Karpas-422 (cell line): ENCODE results near the gene PTPRR. TPM values are rescaled to one million over a fixed set of nuclear protein-coding genes. Genes with fewer than 3 reads are reported as not detected.
A peak's percentile ranks its signal among the peaks of the same experiment; 100 is the strongest.

Source experiments
- DNase-seq: peaks from one replicate; pipeline ENCODE4 v3.0.0-alpha.2; 2015
- H2AFZ ChIP-seq: fragments of 200-600 bp; sonication (generic); 2 replicates; pipeline ENCODE4 v1.6.1; 2014; ENCODE audit warnings: antibody characterized with exemption, low read length, mixed read lengths
- H3K27ac ChIP-seq: fragments of 200-600 bp; sonication (generic); 2 replicates; pipeline ENCODE4 v1.5.1; 2014; ENCODE audit warnings: mild to moderate bottlenecking, low read length, moderate library complexity
- H3K27me3 ChIP-seq: fragments of 200-600 bp; sonication (generic); 2 replicates; pipeline ENCODE4 v1.6.1; 2014; ENCODE audit warnings: low read length, mixed read lengths
- H3K36me3 ChIP-seq: fragments of 200-600 bp; sonication (generic); 2 replicates; pipeline ENCODE4 v1.6.1; 2014; ENCODE audit warnings: low read length, mixed read lengths; ENCODE audit not compliant: insufficient read depth
- H3K4me1 ChIP-seq: fragments of 200-600 bp; sonication (generic); 2 replicates; pipeline ENCODE4 v1.6.1; 2014; ENCODE audit warnings: mild to moderate bottlenecking, low read length, mixed read lengths
- H3K4me2 ChIP-seq: fragments of 200-600 bp; sonication (generic); 2 replicates; pipeline ENCODE4 v1.6.1; 2014; ENCODE audit warnings: low read length, low read depth, mild to moderate bottlenecking; ENCODE audit not compliant: poor library complexity, severe bottlenecking
- H3K4me3 ChIP-seq: fragments of 200-600 bp; sonication (generic); 2 replicates; pipeline ENCODE4 v1.5.1; 2014; ENCODE audit warnings: mild to moderate bottlenecking, antibody characterized with exemption, low read length, mixed read lengths
- H3K79me2 ChIP-seq: fragments of 200-600 bp; sonication (generic); 2 replicates; pipeline ENCODE4 v1.6.1; 2014; ENCODE audit warnings: mild to moderate bottlenecking, low read length, mixed read lengths
- H3K9ac ChIP-seq: fragments of 200-600 bp; sonication (generic); 2 replicates; pipeline ENCODE4 v1.6.0; 2014; ENCODE audit warnings: low read length
- H3K9me2 ChIP-seq: fragments of 200-600 bp; sonication (generic), shearing (Covaris generic); replicated peaks from 2 replicates; pipeline ENCODE4 v1.6.0; 2014; ENCODE audit warnings: mild to moderate bottlenecking, low read length, moderate library complexity; ENCODE audit not compliant: insufficient read depth
- H3K9me3 ChIP-seq: fragments of 300-700, 200-600 bp; sonication (generic); 2 replicates; pipeline ENCODE4 v1.6.1; 2014; ENCODE audit warnings: low read length, mixed read lengths
- H4K20me1 ChIP-seq: fragments of 200-600 bp; sonication (generic); 2 replicates; pipeline ENCODE4 v1.6.1; 2014; ENCODE audit warnings: mild to moderate bottlenecking, antibody characterized with exemption, low read length, low read depth; ENCODE audit not compliant: insufficient read depth
- total RNA-seq: library from RNA; depleted of rRNA; stranded (reverse); fragments of >200 nt; shearing (Covaris generic); gene quantifications from 2 replicates; pipeline ENCODE4 v1.2.3, GENCODE V29; 2014; ENCODE audit warnings: low replicate concordance

The PTPRR gene
- total RNA-seq, 1 experiment from 2014 or later, result not detected

DNA sequence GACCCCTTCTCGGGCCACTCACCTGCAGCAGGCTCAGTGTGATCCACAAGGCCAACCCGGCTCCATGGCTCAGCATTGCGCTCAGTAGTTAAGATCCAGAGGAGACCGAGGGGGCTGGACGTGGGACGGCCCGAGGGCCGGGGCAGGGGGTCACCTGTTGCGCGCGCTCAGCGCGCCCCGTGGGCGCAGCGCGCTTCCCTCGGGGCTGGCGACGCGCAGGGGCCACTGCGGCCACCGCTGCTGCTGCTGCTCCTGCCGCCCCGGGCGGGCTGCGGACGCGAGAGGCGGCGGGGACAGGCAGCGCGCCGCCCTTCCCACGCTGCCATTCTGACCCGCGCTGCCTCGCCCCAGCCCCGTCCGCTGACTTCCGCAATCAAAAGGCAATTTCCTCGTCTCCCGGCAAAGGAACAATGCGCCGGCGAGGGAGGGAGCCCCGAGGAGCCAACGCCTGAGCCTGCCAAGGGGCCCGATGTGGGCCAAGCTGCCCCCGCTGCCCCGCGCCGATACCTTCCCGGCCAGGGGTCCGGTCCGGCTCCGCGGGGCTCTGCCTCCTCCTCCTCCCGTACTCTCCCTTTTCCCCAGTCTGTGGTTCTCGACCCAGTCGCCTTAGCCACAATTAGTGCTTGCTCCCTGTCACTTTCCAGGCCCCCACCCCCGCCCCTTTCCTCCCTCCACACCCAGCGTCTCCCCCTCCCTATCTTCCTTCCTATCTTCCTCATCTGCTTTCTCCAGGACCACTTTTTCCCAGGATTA, 310.6 kb downstream of the PTPRR start:
- H3K36me3 ChIP-seq, result no peaks in the 10 kb centered on the region
- H3K4me1 ChIP-seq, result peaks cover 4% of the 10 kb centered on the region
- no peaks in the 10 kb centered on the region for H4K20me1 ChIP-seq
- no peaks in the 10 kb centered on the region for H3K9me3 ChIP-seq
- no peaks in the 10 kb centered on the region for H3K79me2 ChIP-seq
- H3K27ac ChIP-seq, result no peak overlapping the region
- H3K9me2 ChIP-seq, result no peaks in the 10 kb centered on the region
- DNase-seq, result no peak
- no peaks in the 10 kb centered on the region; the same call in 1 of the 2 replicates for H3K27me3 ChIP-seq
- peak overlapping the region; percentile 46 for H3K4me2 ChIP-seq
- peak overlapping the region; percentile 55; the same call in 1 of the 2 replicates for H3K4me3 ChIP-seq
- H2AFZ ChIP-seq, result peak overlapping the region; percentile 44; the same call in 1 of the 2 replicates
- H3K9ac ChIP-seq, result peak overlapping the region; percentile 27; the same call in 1 of the 2 replicates

DNA sequence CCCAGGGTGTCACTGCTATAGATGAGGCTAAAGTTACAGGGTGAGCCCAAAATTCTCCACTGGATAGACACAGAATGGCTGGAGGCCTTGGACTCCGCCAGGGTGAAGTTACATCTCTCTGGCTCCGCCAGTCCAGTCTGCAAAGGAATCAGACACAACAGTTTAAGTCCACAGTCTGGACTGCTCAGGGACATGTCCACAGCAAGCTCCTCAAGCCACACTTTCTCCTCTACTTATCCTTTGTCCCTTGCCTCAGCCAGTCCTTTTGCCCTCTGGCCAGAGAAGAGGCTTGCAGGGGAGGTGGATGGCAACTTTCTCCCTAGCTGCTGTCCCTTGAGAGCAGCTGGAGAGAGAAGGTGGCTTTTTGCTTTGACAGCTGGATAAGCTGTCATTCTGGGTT, 311.3 kb downstream of the PTPRR start:
- peak overlapping the region; percentile 55; the same call in 1 of the 2 replicates for H3K4me3 ChIP-seq
- 0 out of 2 replicates have a peak overlapping the region, but pooled peaks have one; percentile 27 for H3K9ac ChIP-seq
- H3K4me1 ChIP-seq, result peaks cover 4% of the 10 kb centered on the region
- H3K79me2 ChIP-seq, result no peaks in the 10 kb centered on the region
- peak overlapping the region; percentile 46 for H3K4me2 ChIP-seq
- 0 out of 2 replicates have a peak overlapping the region, but pooled peaks have one; percentile 44 for H2AFZ ChIP-seq
- H3K9me3 ChIP-seq, result no peaks in the 10 kb centered on the region
- H3K9me2 ChIP-seq, result no peaks in the 10 kb centered on the region
- H4K20me1 ChIP-seq, result no peaks in the 10 kb centered on the region
- no peaks in the 10 kb centered on the region for H3K36me3 ChIP-seq
- H3K27ac ChIP-seq, result no peak overlapping the region
- DNase-seq, result no peak
- H3K27me3 ChIP-seq, result no peaks in the 10 kb centered on the region; the same call in 1 of the 2 replicates

DNA sequence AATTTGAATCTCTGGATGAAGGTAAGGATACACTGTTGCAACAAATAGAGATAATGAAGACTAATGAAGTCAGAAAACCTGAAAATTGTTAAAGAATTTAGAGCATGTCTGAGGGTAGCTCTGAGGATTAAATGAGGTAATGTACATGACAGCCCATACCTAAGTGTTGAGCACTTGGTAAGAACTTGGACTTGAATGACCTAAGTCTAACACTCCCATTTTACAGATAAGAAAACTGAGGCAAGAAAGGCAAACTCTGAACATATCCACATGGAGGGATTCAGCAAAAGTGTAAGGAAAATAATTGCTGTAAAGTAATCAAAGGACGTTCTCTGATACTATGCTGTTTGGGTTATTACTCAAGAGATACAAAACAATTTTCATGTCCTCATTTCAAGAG, 312.4 kb downstream of the PTPRR start:
- Histone ChIP-seq H3K79me2 (no peaks in the 10 kb centered on the region), H3K36me3 (no peaks in the 10 kb centered on the region), H3K27ac (no peak overlapping the region), H2AFZ (no peak overlapping the region), H3K9me3 (no peaks in the 10 kb centered on the region), H3K27me3 (no peaks in the 10 kb centered on the region; the same call in 1 of the 2 replicates), H3K9me2 (no peaks in the 10 kb centered on the region), H3K4me1 (peaks cover 4% of the 10 kb centered on the region), H3K4me2 (no peak overlapping the region), H3K9ac (no peak overlapping the region), H3K4me3 (no peak overlapping the region), H4K20me1 (no peaks in the 10 kb centered on the region)
- DNase-seq, result no peak

DNA sequence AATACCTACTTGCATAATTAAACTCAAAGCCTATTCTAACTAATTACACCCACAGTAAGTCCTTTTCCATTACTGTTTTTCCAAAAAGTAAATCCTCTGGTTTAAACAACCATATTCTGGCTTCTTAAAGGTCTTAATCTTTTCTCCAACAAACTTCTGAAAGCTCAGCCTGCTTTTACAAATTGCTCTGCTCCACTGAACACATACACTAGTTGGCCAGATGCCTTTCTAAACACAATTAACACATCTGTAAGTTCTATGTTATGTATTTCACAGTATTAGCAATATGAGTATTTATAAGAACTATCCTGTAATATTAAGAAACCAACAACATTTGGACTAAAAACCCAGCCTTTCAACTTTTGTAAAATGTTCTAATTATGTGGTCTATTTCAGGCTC, 313.4 kb downstream of the PTPRR start:
- Histone ChIP-seq H3K9ac (no peak overlapping the region), H3K4me2 (no peak overlapping the region)

DNA sequence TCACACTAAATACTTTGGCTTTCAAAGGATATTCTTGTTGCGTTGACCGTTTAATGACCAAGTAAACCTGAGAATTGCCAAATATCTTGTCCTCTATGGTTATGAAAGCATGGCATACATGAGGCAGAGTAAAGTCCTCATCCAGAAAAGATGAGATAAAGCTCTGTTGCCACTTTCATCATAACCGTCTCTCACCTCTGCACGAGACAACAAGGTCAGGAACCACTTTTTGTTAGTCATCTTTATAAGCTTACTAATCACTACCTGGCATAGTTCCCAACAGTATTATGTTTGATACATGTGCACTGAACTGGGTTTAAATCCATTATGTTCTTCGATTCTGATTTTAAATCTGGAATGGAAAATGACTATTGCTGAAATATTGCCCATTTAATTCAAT, 314.6 kb downstream of the PTPRR start:
- Histone ChIP-seq H3K9me2 (no peaks in the 10 kb centered on the region), H2AFZ (no peak overlapping the region), H3K4me3 (no peak overlapping the region), H3K9me3 (no peaks in the 10 kb centered on the region), H4K20me1 (no peaks in the 10 kb centered on the region), H3K9ac (no peak overlapping the region), H3K27me3 (no peaks in the 10 kb centered on the region), H3K4me1 (peaks cover 4% of the 10 kb centered on the region), H3K79me2 (no peaks in the 10 kb centered on the region), H3K4me2 (no peak overlapping the region), H3K27ac (no peak overlapping the region), H3K36me3 (no peaks in the 10 kb centered on the region)
- no peak for DNase-seq

More for the DNA sequence above, 313.4 kb downstream of the PTPRR start:
- Histone ChIP-seq H3K27me3 (no peaks in the 10 kb centered on the region; the same call in 1 of the 2 replicates), H2AFZ (no peak overlapping the region), H3K4me3 (no peak overlapping the region), H3K4me1 (peaks cover 4% of the 10 kb centered on the region), H3K79me2 (no peaks in the 10 kb centered on the region), H3K36me3 (no peaks in the 10 kb centered on the region), H3K9me3 (no peaks in the 10 kb centered on the region), H4K20me1 (no peaks in the 10 kb centered on the region), H3K9me2 (no peaks in the 10 kb centered on the region), H3K27ac (no peak overlapping the region)
- DNase-seq, result no peak

DNA sequence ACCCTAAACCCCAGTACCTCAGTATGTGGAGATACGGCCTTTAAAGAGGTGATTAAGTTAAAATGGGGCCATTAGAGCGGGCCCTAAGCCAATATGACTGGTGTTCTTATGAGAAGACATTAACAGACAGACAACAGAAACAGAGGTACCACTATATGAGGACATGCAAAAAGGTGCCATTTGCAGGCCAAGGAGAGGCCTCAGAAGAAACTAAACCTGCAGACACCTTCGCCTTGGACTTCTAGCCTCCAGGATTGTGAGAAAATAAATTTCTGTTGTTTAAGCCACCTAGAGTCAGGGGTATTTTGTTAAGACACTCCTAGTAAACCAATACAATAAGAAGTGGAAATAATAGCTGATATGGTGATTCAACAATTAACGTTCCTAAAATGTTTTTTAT, 315.9 kb downstream of the PTPRR start:
- Histone ChIP-seq H3K9me2 (no peaks in the 10 kb centered on the region), H3K79me2 (no peaks in the 10 kb centered on the region), H3K27ac (no peak overlapping the region), H3K4me3 (no peak overlapping the region), H3K4me1 (peaks cover 4% of the 10 kb centered on the region), H3K4me2 (no peak overlapping the region), H4K20me1 (no peaks in the 10 kb centered on the region), H3K36me3 (no peaks in the 10 kb centered on the region), H3K9me3 (no peaks in the 10 kb centered on the region), H2AFZ (no peak overlapping the region), H3K27me3 (no peaks in the 10 kb centered on the region), H3K9ac (no peak overlapping the region)
- no peak for DNase-seq

DNA sequence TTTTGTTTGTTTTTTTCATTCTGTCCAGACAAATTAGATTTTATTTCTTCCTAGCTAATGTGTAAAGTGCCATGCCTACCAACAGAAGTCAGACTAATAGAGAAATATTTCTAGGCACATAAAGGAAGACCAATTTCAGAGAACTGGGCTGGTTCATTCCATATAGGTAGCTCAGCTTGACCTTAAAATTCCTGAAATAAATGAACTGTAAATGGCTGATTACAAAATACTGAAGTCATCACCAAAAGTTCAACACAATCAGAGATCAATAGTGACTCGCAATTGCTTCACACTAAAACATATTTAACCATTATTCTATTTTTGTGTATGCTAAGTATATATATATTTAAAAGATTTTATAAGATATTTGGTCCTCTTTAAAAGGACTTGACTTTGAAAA, 317.5 kb downstream of the PTPRR start:
- H3K9me3 ChIP-seq, result no peaks in the 10 kb centered on the region
- H2AFZ ChIP-seq, result no peak overlapping the region
- no peak for DNase-seq
- H3K79me2 ChIP-seq, result no peaks in the 10 kb centered on the region
- no peaks in the 10 kb centered on the region for H4K20me1 ChIP-seq
- H3K27me3 ChIP-seq, result no peaks in the 10 kb centered on the region
- H3K4me1 ChIP-seq, result no peaks in the 10 kb centered on the region
- no peak overlapping the region for H3K4me2 ChIP-seq
- H3K9ac ChIP-seq, result no peak overlapping the region
- no peaks in the 10 kb centered on the region for H3K36me3 ChIP-seq
- H3K9me2 ChIP-seq, result no peaks in the 10 kb centered on the region
- no peak overlapping the region for H3K27ac ChIP-seq
- no peak overlapping the region for H3K4me3 ChIP-seq

DNA sequence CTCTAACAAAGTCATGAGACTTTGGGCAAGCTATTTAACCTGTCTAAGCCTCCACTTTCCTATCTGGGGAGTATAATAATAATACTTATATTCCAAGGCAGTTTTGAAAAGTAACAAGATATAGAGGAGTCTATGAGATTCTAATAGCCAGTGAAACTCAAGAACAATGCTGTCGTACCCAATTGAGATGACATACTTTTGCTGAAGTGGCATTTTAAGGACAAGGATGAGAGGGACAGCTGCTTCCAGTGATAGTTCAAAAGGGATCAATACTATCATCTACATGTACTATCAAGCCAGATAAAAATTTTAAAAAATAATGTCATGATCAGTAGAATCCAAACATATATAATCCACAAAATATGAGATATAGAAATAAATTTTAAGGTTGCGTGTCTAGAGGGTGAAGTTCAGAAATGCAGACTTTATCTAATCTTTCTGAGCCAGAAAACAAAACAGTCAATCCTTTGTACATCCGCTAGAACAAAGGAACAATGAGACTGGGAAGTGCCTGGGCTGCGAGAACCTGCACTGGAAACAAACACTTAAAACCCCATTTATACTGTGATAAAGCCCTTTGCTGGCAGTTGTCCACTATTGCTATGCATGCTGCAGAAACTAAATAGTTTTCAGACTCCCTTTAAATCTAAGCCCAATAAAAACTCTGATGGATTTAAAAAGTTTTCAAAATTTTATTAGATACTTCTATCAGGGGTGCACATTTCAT, 321.9 kb downstream of the PTPRR start:
- H3K4me2 ChIP-seq, result no peak overlapping the region
- no peak for DNase-seq
- no peak overlapping the region for H3K9ac ChIP-seq
- no peaks in the 10 kb centered on the region for H4K20me1 ChIP-seq
- H3K4me3 ChIP-seq, result no peak overlapping the region
- no peaks in the 10 kb centered on the region for H3K9me3 ChIP-seq
- no peaks in the 10 kb centered on the region for H3K4me1 ChIP-seq
- H3K9me2 ChIP-seq, result no peaks in the 10 kb centered on the region
- no peaks in the 10 kb centered on the region for H3K36me3 ChIP-seq
- H2AFZ ChIP-seq, result no peak overlapping the region
- no peaks in the 10 kb centered on the region for H3K79me2 ChIP-seq
- no peak overlapping the region for H3K27ac ChIP-seq
- H3K27me3 ChIP-seq, result no peaks in the 10 kb centered on the region
